ENCODE measurements around the gene UBL4A.

- TF ChIP-seq IRF3 (IDR thresholded peaks at IDR 0.05; ENCODE audit: low read depth, low read length) (no peak), CTCF (IDR thresholded peaks at IDR 0.05) (no peak), TAF1 (IDR thresholded peaks at IDR 0.05; ENCODE audit: borderline replicate concordance, low read depth, low read length) (no peak), NRF1 (IDR thresholded peaks at IDR 0.05; ENCODE audit: low read depth, low read length) (no peak), TCF12 (IDR thresholded peaks at IDR 0.05) (no peak), EP300 (IDR thresholded peaks at IDR 0.05; ENCODE audit: borderline replicate concordance in 1 of 2, low read depth in 1 of 2, low read length in 1 of 2) (no peak), JUND (IDR thresholded peaks at IDR 0.05) (no peak)
These were observed 12.7 kb downstream of the UBL4A start for GRCh38 chrX:154473683-154474082.
